Mucosa of stomach (tissue), 1 donor: ENCODE results near the gene UVSSA.

ENCODE experiments used
- H3K27me3 ChIP-seq: one replicate; pipeline ENCODE4 v1.7.0; 2013; ENCODE audit warnings: mild to moderate bottlenecking, low read length; ENCODE audit not compliant: control insufficient read depth, insufficient read depth
- H3K36me3 ChIP-seq: one replicate; pipeline ENCODE4 v1.7.0; 2013; ENCODE audit warnings: low read length; ENCODE audit not compliant: control insufficient read depth, insufficient read depth
- H3K4me1 ChIP-seq: one replicate; pipeline ENCODE4 v1.7.0; 2013; ENCODE audit warnings: mild to moderate bottlenecking, low read length; ENCODE audit not compliant: control insufficient read depth, insufficient read depth
- H3K4me3 ChIP-seq: one replicate; pipeline ENCODE4 v1.7.0; 2013; ENCODE audit warnings: low read length
- H3K9ac ChIP-seq: one replicate; pipeline ENCODE4 v1.7.0; 2013; ENCODE audit warnings: mild to moderate bottlenecking, low read length, moderate library complexity
- H3K9me3 ChIP-seq: one replicate; pipeline ENCODE4 v1.7.0; 2013; ENCODE audit warnings: mild to moderate bottlenecking, low read length, moderate library complexity; ENCODE audit not compliant: control insufficient read depth
- donor health status: Pancreatic carcinoma.

The UVSSA gene

DNA sequence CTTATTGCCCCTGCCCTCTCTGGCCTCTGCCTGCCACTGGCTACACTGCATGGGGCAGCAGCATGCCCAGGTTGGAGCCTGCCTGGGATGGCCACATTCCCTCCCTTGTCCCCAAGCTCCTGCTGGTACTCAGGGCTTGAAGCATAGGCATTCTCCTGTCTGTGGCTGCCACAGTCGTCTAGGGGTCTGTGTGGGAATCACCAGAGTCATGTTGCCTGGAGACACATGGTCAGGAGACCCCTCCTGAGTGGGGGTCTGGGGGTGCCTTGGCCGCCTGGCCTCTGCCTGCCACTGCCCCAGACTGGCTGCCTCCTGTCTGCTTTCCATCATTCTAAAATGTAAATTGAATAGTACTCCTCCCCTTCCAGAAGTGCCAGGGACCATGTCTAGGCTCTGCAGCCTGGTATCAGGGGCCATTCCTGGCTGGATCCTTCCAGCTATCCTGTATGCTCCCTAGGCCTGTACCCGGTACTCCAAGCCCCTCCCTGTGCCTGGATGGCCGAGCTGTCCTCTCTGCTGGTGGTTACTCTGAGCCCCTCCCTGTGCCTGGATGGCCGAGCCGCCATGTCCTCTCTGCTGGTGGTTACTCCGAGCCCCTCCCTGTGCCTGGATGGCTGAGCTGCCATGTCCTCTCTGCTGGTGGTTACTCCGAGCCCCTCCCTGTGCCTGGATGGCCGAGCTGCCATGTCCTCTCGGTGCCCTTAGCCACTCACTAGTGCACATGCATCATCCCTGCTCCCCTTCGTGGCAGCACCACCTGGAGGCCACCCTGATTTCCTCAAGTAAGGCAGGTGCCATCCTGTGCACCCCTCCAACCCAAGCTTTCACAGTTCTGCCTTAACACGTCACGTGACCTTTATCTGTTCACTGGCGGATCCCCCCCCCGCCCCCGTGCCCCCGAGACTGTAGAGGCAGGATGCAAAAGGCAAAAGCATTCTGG lies 64.7 kb downstream of the UVSSA start:
- Histone ChIP-seq H3K9me3 (no peaks in the 10 kb centered on the region), H3K27me3 (peaks cover 82% of the 10 kb centered on the region), H3K9ac (no peak overlapping the region), H3K36me3 (no peaks in the 10 kb centered on the region), H3K4me3 (no peak overlapping the region), H3K4me1 (no peaks in the 10 kb centered on the region)

- Histone ChIP-seq H3K4me3 (no peak overlapping the region), H3K9ac (no peak overlapping the region), H3K27me3 (peaks cover 78% of the 10 kb centered on the region), H3K9me3 (no peaks in the 10 kb centered on the region), H3K4me1 (no peaks in the 10 kb centered on the region), H3K36me3 (no peaks in the 10 kb centered on the region)
Observed at GRCh38 chr4:1412376-1413203, 65.6 kb downstream of the UVSSA start.

DNA sequence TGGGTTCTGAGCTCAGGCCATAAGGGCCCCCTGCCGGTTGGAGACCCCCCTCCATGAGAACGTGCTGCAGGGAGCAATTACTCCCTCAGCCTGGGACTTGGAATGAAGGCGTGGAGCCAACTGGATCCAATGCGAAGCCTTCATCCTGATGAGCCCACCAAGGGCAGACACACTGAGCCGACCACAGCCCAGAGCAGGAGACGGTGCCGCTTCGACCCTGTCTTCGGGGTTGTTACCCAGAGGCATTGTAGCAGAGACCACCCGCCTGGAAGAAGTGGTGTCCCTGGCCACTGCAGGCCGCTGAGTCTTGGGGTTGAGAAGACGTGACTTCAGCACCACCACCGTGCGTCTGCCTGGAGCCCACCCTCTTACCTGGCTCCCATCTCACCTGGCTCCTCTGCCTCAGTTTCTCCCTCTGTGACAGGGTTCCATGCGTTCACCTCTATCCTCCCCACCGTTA lies 66.2 kb downstream of the UVSSA start:
- no peaks in the 10 kb centered on the region for H3K36me3 ChIP-seq
- H3K9ac ChIP-seq, result no peak overlapping the region
- no peaks in the 10 kb centered on the region for H3K4me1 ChIP-seq
- H3K4me3 ChIP-seq, result no peak overlapping the region
- H3K9me3 ChIP-seq, result no peaks in the 10 kb centered on the region
- peaks cover 75% of the 10 kb centered on the region for H3K27me3 ChIP-seq

- H3K9me3 ChIP-seq, result no peaks in the 10 kb centered on the region
- H3K4me1 ChIP-seq, result no peaks in the 10 kb centered on the region
- H3K27me3 ChIP-seq, result peaks cover 68% of the 10 kb centered on the region
- H3K4me3 ChIP-seq, result no peak overlapping the region
- no peaks in the 10 kb centered on the region for H3K36me3 ChIP-seq
- no peak overlapping the region for H3K9ac ChIP-seq
Observed at GRCh38 chr4:1413687-1414479, 66.9 kb downstream of the UVSSA start.

DNA sequence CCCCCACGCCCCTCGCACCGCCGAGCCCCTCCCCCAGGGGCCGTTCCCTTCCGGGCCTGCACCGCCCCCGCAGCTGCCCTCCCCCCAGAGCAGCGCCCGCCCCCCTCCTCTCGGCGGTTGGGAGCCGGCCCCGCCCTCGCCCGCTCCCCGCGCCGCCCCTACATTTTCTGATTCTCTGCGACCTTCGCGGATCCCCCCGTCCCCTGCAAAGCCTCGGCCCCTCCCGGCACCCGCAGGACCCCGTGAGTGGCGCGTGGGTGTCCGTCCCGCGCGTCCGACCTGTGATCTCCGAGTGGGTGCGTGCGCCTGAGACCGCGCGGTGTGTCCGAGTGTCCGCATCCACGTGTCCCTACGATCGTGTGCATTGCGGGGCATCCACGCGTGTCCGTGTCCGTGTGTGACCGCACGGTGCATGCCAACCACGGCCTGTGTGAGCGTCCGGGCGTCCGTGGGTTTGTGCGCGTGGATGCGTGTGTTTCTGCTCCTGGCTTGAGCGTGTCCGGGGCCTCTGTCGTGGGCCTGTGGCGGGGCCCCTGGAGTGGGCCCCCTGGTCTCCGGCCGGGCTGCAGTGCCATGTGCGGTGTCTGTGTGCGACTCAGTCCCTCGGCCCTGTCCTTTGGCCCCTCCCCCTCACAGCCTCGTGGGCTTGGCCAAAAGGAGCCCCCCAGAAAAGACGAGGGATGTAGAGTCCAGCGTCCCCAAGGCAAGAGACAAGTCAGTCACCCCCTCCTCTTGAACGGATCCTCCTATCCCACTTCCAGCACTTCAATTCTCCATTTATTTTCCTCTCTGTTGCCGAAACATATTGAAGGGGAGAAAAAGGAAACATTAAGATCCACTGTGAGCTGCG lies 68.0 kb downstream of the UVSSA start:
- H3K36me3 ChIP-seq, result no peaks in the 10 kb centered on the region

GRCh38 chr4:1415681-1415981 lies 68.6 kb downstream of the UVSSA start:
- H3K27me3 ChIP-seq, result peaks cover 56% of the 10 kb centered on the region
- no peak overlapping the region for H3K9ac ChIP-seq
- H3K4me3 ChIP-seq, result no peak overlapping the region

More for the DNA sequence above, 68.0 kb downstream of the UVSSA start:
- Histone ChIP-seq H3K9me3 (no peaks in the 10 kb centered on the region), H3K9ac (no peak overlapping the region), H3K27me3 (peaks cover 61% of the 10 kb centered on the region), H3K4me1 (no peaks in the 10 kb centered on the region), H3K4me3 (no peak overlapping the region)

GRCh38 chr4:1416051-1416947 lies 69.3 kb downstream of the UVSSA start:
- Histone ChIP-seq H3K4me3 (no peak overlapping the region), H3K9ac (no peak overlapping the region), H3K36me3 (no peaks in the 10 kb centered on the region), H3K9me3 (no peaks in the 10 kb centered on the region), H3K4me1 (no peaks in the 10 kb centered on the region), H3K27me3 (peaks cover 49% of the 10 kb centered on the region)

More at GRCh38 chr4:1415681-1415981, 68.6 kb downstream of the UVSSA start:
- H3K36me3 ChIP-seq, result no peaks in the 10 kb centered on the region
- no peaks in the 10 kb centered on the region for H3K4me1 ChIP-seq
- no peaks in the 10 kb centered on the region for H3K9me3 ChIP-seq

- Histone ChIP-seq H3K4me1 (no peaks in the 10 kb centered on the region), H3K36me3 (no peaks in the 10 kb centered on the region), H3K9me3 (no peaks in the 10 kb centered on the region), H3K27me3 (peaks cover 43% of the 10 kb centered on the region), H3K4me3 (no peak overlapping the region), H3K9ac (no peak overlapping the region)
Observed at GRCh38 chr4:1416948-1417260, 69.9 kb downstream of the UVSSA start.

DNA sequence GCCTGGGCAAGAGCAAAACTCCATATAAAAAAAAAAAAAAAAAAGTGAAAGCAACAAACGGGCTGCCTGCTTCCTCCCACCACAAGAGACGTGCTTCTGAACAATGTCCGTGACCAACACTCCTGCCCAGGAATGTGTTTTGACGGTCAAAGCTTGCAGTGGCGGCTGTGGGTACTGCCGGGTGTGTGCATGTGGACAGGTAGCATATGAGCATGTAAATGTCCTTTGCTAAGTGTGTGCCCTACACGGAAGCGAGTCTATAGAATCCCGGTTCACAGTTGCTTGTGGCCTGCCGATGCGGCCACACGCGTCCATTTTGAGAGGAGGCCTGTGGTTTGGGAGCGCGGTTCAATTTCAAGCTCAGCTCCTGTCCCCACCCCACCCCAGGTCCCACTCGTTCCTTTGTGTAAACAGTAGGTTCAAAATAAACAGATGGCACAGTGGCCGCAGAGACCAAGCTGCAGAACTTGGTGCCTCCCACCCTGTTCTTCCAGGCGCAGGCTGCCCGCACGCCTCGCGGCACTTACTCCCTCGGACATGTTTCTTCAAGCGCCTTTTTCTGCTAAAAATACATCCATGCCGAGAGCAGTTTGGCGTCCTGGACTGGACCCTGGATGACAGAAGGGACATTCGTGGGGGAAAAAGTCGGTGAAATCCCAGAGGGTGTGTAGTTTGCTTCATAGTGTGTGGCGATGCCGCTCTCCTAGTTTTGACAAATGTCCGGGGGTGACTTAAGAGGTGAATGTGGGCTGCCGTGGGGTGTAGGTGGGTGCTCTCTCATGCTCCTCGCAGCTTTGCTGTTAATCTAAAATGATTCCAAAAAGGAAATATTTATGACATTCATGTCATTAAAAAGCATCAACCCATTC lies 70.7 kb downstream of the UVSSA start:
- H3K27me3 ChIP-seq, result peaks cover 35% of the 10 kb centered on the region
- H3K9ac ChIP-seq, result no peak overlapping the region
- no peaks in the 10 kb centered on the region for H3K36me3 ChIP-seq
- H3K4me1 ChIP-seq, result no peaks in the 10 kb centered on the region
- H3K4me3 ChIP-seq, result no peak overlapping the region
- no peaks in the 10 kb centered on the region for H3K9me3 ChIP-seq
